GM19035 (cell line): Measurements from ENCODE around the gene THUMPD1.
A peak's percentile ranks its signal among the peaks of the same experiment; 100 is the strongest.
"Not testable (repeated sequence)": the region's sequence is repeated elsewhere in the genome, so short reads cannot be mapped to it uniquely, and the experiment has no call there.

ENCODE experiments used
- ATAC-seq: cut with Tn5 transposase; IDR thresholded peaks from one replicate; pipeline ENCODE4 v1.9.1; 2021; ENCODE audit not compliant: unreplicated experiment

THUMPD1 gene

DNA sequence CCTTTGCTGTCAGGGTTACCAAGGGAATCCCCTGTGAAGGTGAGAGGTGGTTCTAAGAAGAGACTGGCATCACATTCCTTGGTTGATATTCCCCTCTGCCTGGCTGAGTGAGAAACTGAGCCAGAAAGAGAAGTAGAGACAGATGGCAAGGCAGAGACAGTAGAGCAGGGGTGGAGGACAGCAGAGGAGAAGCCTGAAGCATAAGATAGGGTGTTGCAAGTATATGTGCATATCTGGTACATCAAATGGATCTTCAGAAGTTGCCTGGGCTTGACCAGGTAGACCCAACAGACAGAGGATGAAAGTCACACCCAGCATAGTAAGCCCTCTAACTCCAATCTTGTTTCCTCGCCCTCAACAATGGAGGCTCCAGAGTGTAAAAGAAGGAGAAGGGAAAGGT, 7.9 kb upstream of the THUMPD1 start:
- no peak for ATAC-seq

DNA sequence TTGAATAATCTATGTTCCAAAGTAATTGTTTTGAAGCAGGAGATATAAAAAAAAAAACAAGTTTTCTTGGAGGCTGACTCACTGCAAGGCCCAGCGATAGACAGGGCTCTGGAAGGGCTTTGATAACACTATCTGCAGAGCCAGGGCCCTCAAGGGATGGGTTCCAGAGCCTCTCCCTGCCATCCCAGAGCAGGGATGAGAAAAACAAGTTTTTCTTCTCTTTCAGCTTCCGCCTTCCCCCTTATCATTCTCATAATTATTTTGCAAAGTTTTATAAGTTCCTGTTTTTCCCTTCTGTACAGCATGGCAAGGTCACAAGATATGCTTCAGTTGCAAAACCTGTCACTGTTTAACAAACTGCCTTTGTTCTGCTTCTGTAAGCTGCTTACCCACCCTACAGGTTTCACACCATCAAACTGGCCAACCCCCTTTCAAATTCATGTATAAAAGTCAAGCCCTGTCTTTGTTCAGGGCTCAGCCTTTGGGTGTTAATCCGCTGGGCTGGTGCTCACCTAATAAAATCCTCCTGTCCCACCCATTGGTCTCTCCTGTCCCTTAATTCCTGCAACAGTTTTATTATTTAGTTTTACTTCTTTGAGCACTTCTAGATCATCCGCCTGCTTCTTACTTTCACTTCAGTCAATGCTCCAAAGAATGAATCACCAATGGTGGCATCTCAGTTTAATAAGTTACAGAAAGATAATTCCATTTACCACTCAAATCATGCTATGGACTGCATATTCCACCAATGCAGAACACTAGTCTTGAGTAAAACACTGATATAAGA, 5.6 kb upstream of the THUMPD1 start:
- no peak for ATAC-seq

DNA sequence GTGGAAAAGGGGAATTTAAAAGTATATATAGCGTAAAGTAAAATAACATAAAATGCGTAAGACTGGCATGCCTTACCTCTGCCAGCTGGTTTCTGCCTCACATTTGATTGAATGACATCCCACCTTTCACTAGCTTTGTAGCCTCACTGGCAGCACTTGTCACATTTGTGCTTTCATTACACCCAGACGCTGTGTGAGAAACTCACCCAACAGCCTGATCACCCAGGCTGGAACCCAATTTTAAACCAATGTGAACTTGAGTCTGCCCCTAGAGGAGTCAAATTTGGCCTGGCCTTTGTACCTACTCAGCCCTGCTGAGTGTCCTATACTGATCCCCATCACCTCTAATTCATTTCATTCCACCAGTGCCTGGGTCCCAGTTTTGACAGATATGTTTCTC, 4.8 kb upstream of the THUMPD1 start:
- ATAC-seq = no peak

DNA sequence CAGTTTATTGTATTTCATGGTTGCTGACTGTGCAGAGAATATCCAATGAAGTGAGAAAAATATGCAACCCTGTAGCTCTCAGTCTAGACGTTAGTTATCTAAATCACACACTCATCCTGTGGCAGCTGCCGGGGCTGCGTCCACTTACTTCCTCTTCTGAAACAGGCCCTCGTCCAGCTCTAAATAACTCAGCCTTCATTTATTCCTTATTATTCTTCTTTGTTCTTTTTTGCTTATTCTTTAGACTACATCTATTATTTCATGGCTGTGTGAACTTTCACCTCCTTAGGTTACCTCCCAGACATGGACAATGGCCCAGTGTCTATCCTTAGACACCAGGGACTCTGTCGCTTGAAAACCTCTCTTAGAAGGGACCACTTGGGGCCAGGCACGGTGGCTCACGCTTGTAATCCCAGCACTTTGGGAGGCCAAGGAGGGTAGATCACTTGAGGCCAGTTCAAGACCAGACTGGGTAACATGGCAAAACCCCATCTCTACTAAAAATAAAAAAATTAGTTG, 3.4 kb upstream of the THUMPD1 start:
- no peak for ATAC-seq

DNA sequence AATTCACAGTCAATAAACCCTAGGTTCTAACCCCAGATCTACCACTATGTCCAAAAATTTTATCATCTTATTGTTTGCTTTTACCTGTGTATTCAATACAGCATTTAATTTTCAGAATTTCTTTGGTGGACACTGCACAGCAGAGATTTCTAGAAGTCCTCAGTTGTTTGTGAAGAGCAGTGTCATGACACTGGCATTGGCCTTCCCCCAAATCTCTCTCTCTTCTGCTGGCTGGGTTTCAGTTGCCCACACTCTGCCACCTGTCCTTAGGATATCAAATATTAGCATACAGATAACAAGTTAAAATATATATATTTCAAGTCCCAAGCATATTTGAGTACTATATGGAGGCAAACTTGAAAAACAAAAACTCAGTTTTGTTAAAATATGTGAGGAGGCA, 2.0 kb upstream of the THUMPD1 start:
- no peak for ATAC-seq

DNA sequence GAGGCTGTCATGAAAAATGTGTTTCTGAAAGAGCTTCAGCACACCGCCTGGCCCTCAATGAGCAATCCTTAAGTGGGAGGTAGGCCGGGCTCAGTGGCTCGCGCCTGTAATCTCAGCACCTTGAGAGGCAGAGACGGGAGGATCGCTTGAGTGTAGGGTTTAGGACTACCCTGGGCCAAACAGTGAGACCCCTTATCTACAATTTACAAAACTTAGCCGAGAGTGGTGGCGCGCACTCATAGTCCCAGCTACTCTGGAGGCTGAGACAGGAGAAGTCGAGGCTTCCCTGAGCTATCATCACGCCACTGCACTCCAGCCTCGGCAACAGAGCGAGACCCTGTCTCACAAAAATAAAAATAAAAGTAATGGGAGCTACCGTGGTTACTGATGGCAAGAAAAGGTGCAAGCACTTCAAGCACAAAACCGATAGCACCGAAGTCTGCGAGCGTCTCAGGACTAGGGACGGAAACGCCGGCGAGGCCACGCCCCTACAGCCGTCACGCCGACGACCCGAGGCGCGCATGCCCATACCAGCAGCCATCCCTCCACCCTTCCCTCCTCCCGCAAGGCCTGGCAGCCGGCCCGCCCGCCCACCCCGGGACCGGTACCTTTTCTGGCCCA, 607 bp downstream of the THUMPD1 start:
- peak; percentile 84 for ATAC-seq

DNA sequence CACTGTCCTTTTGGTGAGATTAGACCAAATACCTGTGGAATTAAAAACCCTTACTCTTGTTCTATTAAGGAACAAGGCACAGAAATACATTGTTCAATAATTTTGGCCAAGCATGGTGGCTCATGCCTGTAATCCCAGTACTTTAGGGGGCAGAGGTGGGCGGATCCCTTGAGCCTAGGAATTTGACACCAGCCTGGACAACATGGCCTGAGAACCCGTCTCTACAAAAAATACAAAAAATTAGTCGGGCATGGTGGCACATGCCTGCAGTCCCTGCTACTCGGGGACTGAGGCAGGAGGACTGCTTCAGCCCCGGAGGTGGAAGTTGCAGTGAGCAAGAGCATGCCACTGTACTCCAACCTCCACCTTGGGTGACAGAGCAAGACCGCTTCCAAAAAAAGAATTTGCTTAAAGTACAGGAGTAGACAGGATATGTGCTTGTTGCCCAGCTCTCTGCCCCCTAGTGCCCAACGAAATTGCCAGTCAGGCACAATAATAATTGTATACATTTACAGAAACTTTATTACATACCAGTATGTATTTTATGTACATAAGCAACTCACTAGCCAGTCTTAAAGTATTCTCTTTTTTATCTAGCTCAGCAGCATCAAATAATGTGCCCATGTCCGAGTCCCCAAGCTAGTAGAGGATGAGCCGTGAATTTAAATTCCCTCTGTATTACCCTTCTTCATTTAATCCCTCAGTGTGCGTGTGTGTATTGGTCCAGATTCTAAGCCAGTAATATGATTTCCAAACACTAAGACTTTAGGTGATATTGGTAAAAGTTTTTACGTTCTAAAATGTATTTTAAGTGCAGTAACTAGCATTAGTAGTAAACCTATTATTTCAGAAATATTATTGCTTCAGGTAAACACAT, 1.4 kb downstream of the THUMPD1 start:
- ATAC-seq = no peak

DNA sequence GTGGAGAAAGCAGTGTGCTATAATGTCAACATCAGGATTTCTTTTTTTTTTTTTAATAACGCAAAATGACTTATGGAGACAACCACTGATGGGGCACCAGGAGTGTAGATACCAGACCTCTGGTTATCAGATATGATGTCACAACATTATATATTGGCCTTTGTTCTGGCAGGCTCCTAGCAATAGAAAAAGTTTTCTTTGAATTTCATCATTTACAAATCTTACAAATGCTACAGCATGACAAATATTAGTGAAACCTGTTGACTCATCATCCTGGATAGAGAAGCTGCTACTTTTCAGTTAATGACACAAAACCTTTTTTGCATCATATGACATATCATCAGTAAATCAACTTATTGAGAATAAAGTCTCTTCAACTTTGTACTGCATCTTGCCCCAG, 6.1 kb downstream of the THUMPD1 start:
- no peak for ATAC-seq

DNA sequence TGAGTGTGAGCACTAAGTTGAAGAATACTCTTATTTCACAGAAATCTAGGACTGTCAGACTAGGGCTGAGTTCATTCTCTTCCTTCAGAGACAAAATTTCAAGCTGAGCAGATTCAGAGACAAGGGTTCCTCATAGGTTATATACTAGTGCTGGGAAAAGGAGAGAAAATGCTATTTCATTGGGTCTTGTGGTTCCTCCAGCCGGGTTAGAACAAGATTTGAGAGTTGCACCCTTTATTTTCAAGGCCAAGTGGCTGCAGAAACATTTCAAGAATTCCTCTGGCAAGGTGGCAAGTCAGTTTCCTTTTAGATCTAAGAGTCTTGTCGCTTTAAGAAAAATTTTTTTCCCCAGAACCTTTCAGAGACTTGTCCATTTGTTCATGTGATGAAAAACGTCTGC, 6.8 kb downstream of the THUMPD1 start:
- no peak for ATAC-seq

DNA sequence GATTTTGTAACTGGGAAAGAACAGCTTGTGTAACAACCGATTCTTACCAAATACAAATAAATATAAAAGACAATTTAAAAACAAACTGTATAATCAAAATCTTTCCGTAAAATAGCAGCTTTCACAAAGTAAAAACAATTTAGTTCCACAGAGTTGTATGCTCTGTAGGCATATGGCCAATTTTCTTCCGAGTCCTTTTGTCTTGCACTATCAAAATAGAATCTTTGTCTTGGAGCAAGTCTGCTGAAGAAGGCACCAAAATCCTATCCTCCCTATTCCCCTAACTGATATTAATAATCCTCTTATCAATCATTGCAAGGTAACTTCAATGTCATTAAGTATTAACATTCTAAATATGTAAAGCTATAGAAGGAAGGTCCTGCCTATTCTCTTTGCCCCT, 7.6 kb downstream of the THUMPD1 start:
- ATAC-seq = no peak

DNA sequence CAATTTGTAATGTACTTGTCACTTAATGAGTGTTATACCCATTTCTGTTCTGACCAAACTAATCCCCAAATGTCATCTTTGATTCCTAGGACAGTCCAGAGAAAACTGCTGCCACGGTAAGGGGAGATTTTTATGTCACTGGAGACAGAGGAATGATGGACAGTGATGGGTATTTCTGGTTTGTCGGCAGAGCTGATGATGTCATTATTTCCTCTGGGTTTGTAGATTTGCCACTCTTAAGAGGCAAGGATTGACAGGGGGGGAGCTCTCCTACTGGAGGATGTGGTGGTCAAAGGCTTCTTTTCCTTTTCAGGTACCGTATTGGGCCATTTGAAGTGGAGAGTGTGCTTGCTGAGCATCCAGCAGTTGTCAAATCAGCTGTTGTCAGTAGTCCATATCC, 12.5 kb downstream of the THUMPD1 start:
- ATAC-seq = no peak

DNA sequence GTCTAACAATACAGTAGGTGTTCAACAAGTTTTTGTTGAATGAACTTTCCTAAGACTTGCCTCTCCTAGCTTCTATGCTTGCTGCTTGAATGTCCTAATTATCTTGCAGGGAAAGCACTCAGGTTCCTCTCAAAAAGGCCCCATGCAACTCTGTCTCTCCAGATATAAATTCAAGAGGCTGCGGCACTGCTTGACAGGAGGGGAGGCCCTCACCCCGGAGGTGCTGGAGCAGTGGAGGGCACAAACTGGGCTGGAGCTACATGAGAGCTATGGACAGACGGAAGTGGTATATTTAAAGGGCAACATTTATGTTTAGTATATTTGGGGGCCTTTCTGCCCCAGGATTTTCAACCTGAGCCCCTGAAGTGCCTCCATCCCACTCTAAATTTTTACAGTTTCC, 14.4 kb downstream of the THUMPD1 start:
- no peak for ATAC-seq

DNA sequence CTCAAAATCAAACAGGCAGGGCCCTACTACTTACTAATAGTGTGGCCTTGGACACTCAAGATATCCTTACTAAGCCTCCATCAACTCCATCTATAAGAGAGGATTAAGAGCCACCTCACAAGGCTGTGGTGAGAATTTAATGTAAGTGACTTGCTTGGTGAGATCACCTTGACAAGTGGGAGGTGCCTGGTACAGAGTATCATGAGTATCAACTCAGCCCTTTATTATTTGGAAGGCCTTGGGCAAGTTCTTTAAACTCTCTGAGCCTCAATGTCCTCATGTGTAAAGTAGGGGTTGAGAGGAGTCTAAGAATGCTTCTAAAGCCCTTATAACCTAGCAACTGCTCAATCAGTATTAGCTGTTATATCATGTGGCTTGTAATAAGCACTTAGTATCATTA, 15.0 kb downstream of the THUMPD1 start:
- ATAC-seq = no peak

DNA sequence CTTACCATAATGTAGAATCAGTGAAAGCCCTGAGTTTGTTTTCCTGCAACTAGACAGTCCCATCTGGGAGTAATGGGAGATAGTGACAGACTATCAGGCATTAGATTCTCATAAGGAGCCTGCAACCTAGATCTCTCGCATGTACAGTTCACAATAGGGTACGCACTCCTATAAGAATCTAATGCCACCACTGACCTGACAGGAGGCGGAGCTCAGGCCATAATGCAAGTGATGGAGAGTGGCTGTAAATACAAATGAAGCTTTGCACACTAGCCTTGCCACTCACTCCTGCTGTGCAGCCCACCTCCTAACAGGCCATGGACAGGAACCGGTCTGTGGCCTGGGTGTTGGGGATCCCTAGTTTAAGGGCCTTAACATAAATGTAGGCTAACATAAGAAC, 21.4 kb downstream of the THUMPD1 start:
- ATAC-seq = no peak

DNA sequence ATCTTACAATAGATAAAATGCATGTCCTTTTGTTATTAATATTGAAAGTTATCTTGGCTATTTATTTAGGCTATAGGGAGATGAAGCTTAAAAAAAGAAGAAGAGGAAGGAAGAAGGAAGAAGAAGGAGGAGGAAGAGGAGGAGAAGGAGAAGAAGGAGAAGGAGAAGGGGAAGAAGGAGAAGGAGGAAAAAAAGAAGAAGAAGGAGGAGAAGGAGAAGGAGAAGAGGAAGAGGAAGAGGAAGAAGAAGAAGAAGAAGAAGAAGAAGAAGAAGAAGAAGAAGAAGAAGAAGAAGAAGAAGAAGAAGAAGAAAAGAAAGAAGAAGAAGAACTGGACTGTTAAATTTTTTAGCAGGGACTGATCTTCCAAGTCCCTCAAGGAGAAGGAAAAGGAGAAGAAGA, 23.9 kb downstream of the THUMPD1 start:
- not testable (repeated sequence) for ATAC-seq

DNA sequence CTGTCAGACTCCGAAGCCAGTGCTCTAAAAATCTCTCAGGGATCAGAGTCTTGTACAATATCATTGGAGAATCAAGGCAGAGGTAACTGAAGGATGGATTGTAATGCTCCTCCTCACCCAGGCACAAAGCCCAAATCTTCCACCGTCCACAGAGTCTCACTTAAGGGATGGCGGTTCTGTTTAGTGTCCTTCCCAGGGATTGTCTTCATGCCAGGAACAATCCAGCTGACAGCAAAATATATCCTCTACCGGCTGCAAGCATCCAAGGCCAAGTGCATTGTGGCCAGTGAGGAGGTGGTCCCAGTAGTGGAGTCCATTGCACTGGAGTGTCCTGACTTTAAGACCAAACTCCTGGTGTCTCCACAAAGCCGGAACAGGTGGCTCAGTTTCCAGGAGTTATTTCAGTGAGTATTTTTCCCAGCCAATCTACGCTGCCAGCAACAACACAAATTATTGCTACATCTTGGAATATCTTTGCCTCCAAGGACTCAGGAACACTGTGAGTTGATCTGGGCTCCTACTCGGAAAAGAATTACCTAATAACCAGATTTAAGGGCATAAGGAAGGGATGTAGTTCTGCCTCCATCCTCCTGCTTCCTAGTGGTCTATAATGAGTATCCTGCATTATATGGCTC, 30.2 kb downstream of the THUMPD1 start:
- ATAC-seq = no peak

DNA sequence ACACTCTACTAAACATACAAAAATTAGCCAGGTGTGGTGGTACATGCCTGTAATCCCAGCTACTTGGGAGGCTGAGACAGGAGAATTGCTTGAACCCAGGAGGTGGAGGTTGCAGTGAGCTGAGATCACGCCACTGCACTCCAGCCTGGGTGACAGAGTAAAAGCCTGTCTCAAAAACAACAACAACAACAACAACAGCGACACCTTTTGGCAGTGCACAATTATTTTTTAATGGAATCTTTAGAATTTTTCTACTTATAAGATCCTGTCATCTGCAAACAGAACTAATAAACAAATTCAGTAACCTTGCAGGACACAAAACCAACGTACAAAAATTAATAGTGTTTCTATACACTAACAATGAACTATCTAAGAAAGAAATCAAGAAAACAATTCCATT, 33.5 kb downstream of the THUMPD1 start:
- ATAC-seq = not testable (repeated sequence)

DNA sequence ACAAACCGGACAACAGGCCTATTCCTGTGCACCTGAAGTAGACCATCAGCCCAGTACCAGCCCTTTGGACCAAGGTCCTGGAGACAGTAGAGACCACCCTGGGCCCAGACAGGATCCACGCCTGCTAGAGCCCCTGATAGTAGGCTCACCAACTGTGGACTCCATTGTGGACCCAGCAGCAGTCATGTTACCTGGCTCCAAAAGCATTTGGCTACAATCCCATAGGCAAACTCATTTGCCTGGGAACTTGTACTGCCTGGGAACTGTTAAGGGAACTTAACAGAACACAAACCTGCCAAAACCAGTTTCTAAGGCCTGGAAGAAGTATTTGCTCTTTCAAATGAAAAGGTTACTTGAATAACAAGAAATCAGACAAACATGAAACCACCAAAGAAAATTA, 34.2 kb downstream of the THUMPD1 start:
- no peak for ATAC-seq

DNA sequence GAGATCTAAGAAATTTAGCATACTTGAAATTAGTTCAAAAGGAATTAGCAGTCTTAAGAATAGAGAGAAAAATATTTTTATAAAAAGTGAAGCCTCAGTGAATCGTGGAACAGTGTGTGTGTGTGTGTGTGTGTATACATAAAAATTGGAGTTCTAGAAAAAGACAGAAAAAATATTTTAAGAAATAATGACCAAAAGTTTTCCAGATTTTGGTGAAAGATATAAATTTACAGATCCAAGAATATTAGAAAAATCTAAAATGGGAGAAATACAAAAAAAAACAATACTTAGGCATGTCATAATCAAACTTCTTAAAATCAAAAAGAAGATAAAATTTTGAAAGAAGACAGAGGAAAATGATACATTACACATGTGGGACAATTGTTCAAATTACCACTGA, 35.6 kb downstream of the THUMPD1 start:
- ATAC-seq = not testable (repeated sequence)

DNA sequence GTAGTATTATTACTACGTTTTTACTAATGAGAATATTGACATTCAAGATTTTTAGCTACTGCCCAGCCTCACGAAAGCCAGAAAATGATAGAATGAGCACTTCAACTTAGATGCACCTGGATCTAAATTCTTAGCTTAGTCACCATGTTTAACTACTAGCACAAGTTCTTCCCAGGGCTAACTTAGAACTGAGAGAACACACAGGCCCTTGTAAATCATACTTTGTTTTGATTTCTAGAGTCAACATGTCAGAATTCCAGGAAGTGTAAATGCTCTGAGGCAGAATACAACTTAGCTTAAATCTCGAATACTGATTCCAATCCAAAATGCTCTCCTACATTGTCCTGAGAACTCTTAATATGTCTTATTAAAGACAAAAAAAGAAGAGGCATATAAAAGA, 37.3 kb downstream of the THUMPD1 start:
- no peak for ATAC-seq

DNA sequence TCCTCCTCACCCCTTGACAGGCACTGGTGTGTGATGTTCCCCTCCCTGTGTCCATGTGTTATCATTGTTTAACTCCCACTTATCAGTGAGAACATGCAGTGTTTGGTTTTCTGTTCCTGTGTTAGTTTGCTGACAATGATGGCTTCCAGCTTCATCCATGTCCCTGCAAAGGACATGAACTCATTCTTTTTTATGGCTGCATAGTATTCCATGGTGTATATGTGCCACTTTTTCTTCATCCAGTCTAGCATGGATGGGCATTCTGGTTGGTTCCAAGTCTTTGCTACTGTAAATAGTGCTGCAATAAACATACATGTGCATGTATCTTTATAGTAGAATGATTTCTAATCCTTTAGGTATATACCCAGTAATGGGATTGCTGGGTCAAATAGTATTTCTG, 39.9 kb downstream of the THUMPD1 start:
- not testable (repeated sequence) for ATAC-seq
